Thyroid gland (tissue), 4 donors: Measurements from ENCODE around the gene ZNF608.

Source experiments
- CTCF ChIP-seq, 6 experiments: fragments of 200-600 bp in 3 of 6; fragments of 450-650 bp in 3 of 6; sonication (generic) in 3 of 6; IDR thresholded peaks; one replicate each; pipeline ENCODE4 v1.5.1; 2016 to 2019; ENCODE audit warnings: antibody characterized with exemption in 6 of 6, mild to moderate bottlenecking in 2 of 6, inconsistent platforms in 1 of 6, moderate library complexity in 1 of 6
- POLR2A ChIP-seq, 2 donors: fragments of 450-650 bp; IDR thresholded peaks; one replicate each; pipeline ENCODE4 v1.6.1; 2017; ENCODE audit warnings: antibody characterized with exemption in 2 of 2, mild to moderate bottlenecking in 2 of 2, moderate library complexity in 1 of 2

GRCh38 chr5:124742521-124742920, 3.9 kb downstream of the ZNF608 start:
- TF ChIP-seq POLR2A (IDR thresholded peaks at IDR 0.05), result no peak
- TF ChIP-seq CTCF (IDR thresholded peaks at IDR 0.05), result no peak
